ENCODE results near the gene GTF2H1.
"Not testable (repeated sequence)": the region's sequence is repeated elsewhere in the genome, so short reads cannot be mapped to it uniquely, and the experiment has no call there.

Gene GTF2H1

GRCh38 chr11:18383388-18384156, 61.2 kb downstream of the GTF2H1 start:
- peak; percentile 88 for DNase-seq

- no peak for DNase-seq
Observed at GRCh38 chr11:18384157-18384641, 61.8 kb downstream of the GTF2H1 start.

GRCh38 chr11:18390088-18390487, 67.7 kb downstream of the GTF2H1 start:
- no peak for DNase-seq

GRCh38 chr11:18392434-18393321, 70.3 kb downstream of the GTF2H1 start:
- DNase-seq, result no peak

- DNase-seq, result peak; percentile 34
Observed at GRCh38 chr11:18393581-18394274, 71.4 kb downstream of the GTF2H1 start.

GRCh38 chr11:18394275-18394927, 72.0 kb downstream of the GTF2H1 start, which contains the start of gene LDHA:
TSS of gene LDHA (plus strand) at chr11:18394563. CDS start at chr11:18396843, 2,280 bp downstream.
- peak; percentile 99 for DNase-seq

GRCh38 chr11:18394928-18395734, 72.8 kb downstream of the GTF2H1 start:
- DNase-seq, result peak; percentile 27

- DNase-seq, result peak; percentile 94
Observed at GRCh38 chr11:18395735-18396504, 73.6 kb downstream of the GTF2H1 start.

GRCh38 chr11:18397921-18398320, 75.6 kb downstream of the GTF2H1 start:
- DNase-seq, result no peak

GRCh38 chr11:18401077-18401476, 78.7 kb downstream of the GTF2H1 start:
- DNase-seq, result not testable (repeated sequence)

GRCh38 chr11:18404062-18404461, 81.7 kb downstream of the GTF2H1 start:
- no peak for DNase-seq

- DNase-seq, result not testable (repeated sequence)
Observed at GRCh38 chr11:18407400-18407799, 85.0 kb downstream of the GTF2H1 start.

- DNase-seq, result no peak
Observed at GRCh38 chr11:18408558-18409291, 86.4 kb downstream of the GTF2H1 start.

- DNase-seq, result no peak
Observed at GRCh38 chr11:18416459-18416858, 94.1 kb downstream of the GTF2H1 start.
